ENCODE measurements around the gene TMEM151B. TPM values are rescaled to one million over a fixed set of nuclear protein-coding genes. Genes with fewer than 3 reads are reported as not detected.

Gene TMEM151B
- total and polyA plus RNA-seq, 9 of the 15 experiments (the other 6 are each of a cell fraction or from before 2014, with no cell fraction given) = not detected

DNA sequence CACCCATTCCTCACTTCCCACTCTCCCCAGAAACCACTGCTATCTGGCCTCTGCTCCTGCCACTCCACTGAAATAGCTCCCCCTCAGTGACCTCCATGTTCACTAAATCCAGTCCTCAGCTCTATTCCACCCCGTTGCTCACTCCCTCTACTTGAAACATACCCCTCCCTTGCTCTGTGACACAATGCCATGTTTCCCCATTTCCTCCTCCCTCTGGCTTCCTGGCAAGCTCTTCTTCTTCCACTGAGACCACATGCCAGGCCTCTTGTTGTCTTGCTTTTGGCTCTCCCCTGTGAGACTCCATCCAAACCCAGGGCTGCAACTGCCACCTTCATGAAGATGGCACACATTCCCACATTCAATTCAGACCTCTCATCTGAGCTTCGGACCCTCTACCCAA, 13.9 kb downstream of the TMEM151B start:
- CTCF ChIA-PET (ENCODE audit: low intra/inter-chr PET ratio) = no interaction called here
- FAIRE-seq = no peak

DNA sequence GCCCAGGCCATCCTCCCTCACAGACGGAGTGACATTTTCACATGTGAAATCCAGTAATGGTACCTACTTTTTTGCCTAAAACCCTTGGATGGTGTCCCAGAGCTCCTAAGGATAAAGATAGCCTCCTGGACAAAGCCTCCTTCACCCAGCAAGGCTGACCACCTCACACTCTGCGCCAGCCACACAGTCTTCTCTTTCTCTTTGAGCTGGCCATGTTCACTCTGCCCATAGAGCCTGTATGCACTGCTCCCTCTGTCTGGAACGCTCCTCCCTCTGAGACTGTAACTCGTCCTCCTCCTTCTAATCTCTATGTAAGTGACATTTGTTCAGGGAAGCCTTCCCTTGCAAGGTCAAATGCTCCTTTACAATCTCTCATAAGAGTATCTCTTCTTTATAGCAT, 14.6 kb downstream of the TMEM151B start:
- Histone ChIP-seq H2AFZ (ENCODE audit: low read depth, low read length) (no peak overlapping the region), H3K9me3 (replicated peaks; ENCODE audit: control insufficient read depth, insufficient read depth, low read depth, low read length) (no peaks in the 10 kb centered on the region), H4K20me1 (replicated peaks; ENCODE audit: control insufficient read depth, insufficient read depth, low read length) (no peaks in the 10 kb centered on the region; the same call in 1 of the 2 replicates), H3K36me3 (ENCODE audit: control insufficient read depth, insufficient read depth, low read length) (no peaks in the 10 kb centered on the region), H3K9ac (ENCODE audit: insufficient read depth in 1 of 2, low read depth in 2 of 2, low read length in 2 of 2) (no peak overlapping the region), H3K4me1 (replicated peaks in 1 of 2; ENCODE audit: control insufficient read depth in 2 of 2, insufficient read depth in 2 of 2, low read length in 2 of 2) (peaks cover 0 to 9% of the 10 kb centered on the region in 2 experiments; a peak in 2 of 5 replicates), H3K9me1 (ENCODE audit: control insufficient read depth, insufficient read depth, low read length) (no peaks in the 10 kb centered on the region), H3K27ac (ENCODE audit: extremely low read depth, low read depth, low read length) (no peak overlapping the region), H3K79me2 (ENCODE audit: control insufficient read depth, insufficient read depth, low read length) (no peaks in the 10 kb centered on the region), H3K4me2 (ENCODE audit: insufficient read depth, low read length) (no peak overlapping the region), H3K27me3 (ENCODE audit: control insufficient read depth in 2 of 2, insufficient read depth in 2 of 2, low read length in 2 of 2) (peaks cover 55 to 85% of the 10 kb centered on the region in 2 experiments), H3K4me3 (no peak overlapping the region)
- BruUV-seq (replicated peaks) = no TSS peak
- intact Hi-C loops (cut with micrococcal nuclease) = no loop called here
- ChIA-PET CTCF (ENCODE audit: low intra/inter-chr PET ratio) (no interaction called here), POLR2A (interaction anchor here (0.7 to 5.1 kb wide), 4 partner anchors 8 to 113 kb away, joined by 3 to 20 read pairs (median 5); partner anchors contain the start of gene HSP90AB1)
- no peak for DNase-seq (ENCODE audit: extremely low read depth in 1 of 4, low spot score in 3 of 4)
- no peak for FAIRE-seq
- no peak for TF ChIP-seq CREB1 (IDR thresholded peaks at IDR 0.05)
- no peak for TF ChIP-seq CREB1 (CRISPR knock-in tag; IDR thresholded peaks at IDR 0.05)
- no peak for TF ChIP-seq ZBTB1 (CRISPR knock-in tag; IDR thresholded peaks at IDR 0.05; ENCODE audit: borderline replicate concordance, low read depth)
- TF ChIP-seq ZNF263 (CRISPR knock-in tag; IDR thresholded peaks at IDR 0.05; ENCODE audit: borderline replicate concordance) = peak; percentile 40; the same call in 1 of the 2 replicates
- TF ChIP-seq XRCC5 (IDR thresholded peaks at IDR 0.05; ENCODE audit: low read depth, low read length) = no peak
- WGBS (ENCODE audit: insufficient coverage, low coverage, missing lambda C conversion rate) = 0% methylated on average over 4 of the region's 4 CpGs
- in situ Hi-C loops (cut with MboI) = no loop called here
- no peak for ATAC-seq

More for the DNA sequence above, 13.9 kb downstream of the TMEM151B start:
- Histone ChIP-seq H3K9me1 (ENCODE audit: control insufficient read depth, insufficient read depth, low read length) (no peaks in the 10 kb centered on the region), H3K4me1 (replicated peaks in 1 of 2; ENCODE audit: control insufficient read depth in 2 of 2, insufficient read depth in 2 of 2, low read length in 2 of 2) (peaks cover 0 to 9% of the 10 kb centered on the region in 2 experiments; a peak in 2 of 5 replicates), H3K36me3 (ENCODE audit: control insufficient read depth, insufficient read depth, low read length) (no peaks in the 10 kb centered on the region), H3K27ac (ENCODE audit: extremely low read depth, low read depth, low read length) (no peak overlapping the region), H3K9me3 (replicated peaks; ENCODE audit: control insufficient read depth, insufficient read depth, low read depth, low read length) (no peaks in the 10 kb centered on the region), H4K20me1 (replicated peaks; ENCODE audit: control insufficient read depth, insufficient read depth, low read length) (no peaks in the 10 kb centered on the region), H3K4me2 (ENCODE audit: insufficient read depth, low read length) (no peak overlapping the region), H3K27me3 (ENCODE audit: control insufficient read depth in 2 of 2, insufficient read depth in 2 of 2, low read length in 2 of 2) (peaks cover 54 to 86% of the 10 kb centered on the region in 2 experiments), H3K4me3 (no peak overlapping the region), H3K79me2 (ENCODE audit: control insufficient read depth, insufficient read depth, low read length) (no peaks in the 10 kb centered on the region), H3K9ac (ENCODE audit: insufficient read depth in 1 of 2, low read depth in 2 of 2, low read length in 2 of 2) (no peak overlapping the region), H2AFZ (ENCODE audit: low read depth, low read length) (no peak overlapping the region)
- WGBS (ENCODE audit: insufficient coverage, low coverage, missing lambda C conversion rate) = 3% methylated on average over 2 of the region's 2 CpGs
- no peak for TF ChIP-seq BMI1 (IDR thresholded peaks at IDR 0.05; ENCODE audit: low read length)
- no peak for TF ChIP-seq MAFK (IDR thresholded peaks at IDR 0.05; ENCODE audit: low read length)
- no peak for TF ChIP-seq SAP30 (IDR thresholded peaks at IDR 0.05; ENCODE audit: borderline replicate concordance, insufficient read depth, low read depth, low read length, poor library complexity, severe bottlenecking)
- TF ChIP-seq C11orf30 (IDR thresholded peaks at IDR 0.05; ENCODE audit: low read depth) = no peak
- no peak for TF ChIP-seq ADNP (tag; IDR thresholded peaks at IDR 0.05)
- ATAC-seq (no peak), DNase-seq (ENCODE audit: extremely low read depth in 1 of 4, low spot score in 3 of 4) (no peak)
- intact Hi-C loops (cut with micrococcal nuclease) = no loop called here
- POLR2A ChIA-PET = interaction anchor here (0.7 to 5.1 kb wide), 6 partner anchors 9 to 62 kb away, joined by 3 to 20 read pairs (median 3); partner anchors contain the start of genes AARS2 and HSP90AB1
- BruUV-seq (replicated peaks) = no TSS peak
- in situ Hi-C loops (cut with MboI) = no loop called here

Data from K562 (cell line).